NCI-H1436 treated with DMSO at 0.1 percent for 48 hours (cell line): ENCODE data around the gene TNK2.
"Not testable (repeated sequence)": the region's sequence is repeated elsewhere in the genome, so short reads cannot be mapped to it uniquely, and the experiment has no call there.

Experiments used
- DNase-seq: peaks from one replicate; lab custom pipeline; 2025; lab: John Stamatoyannopoulos, UW

The TNK2 gene

DNA sequence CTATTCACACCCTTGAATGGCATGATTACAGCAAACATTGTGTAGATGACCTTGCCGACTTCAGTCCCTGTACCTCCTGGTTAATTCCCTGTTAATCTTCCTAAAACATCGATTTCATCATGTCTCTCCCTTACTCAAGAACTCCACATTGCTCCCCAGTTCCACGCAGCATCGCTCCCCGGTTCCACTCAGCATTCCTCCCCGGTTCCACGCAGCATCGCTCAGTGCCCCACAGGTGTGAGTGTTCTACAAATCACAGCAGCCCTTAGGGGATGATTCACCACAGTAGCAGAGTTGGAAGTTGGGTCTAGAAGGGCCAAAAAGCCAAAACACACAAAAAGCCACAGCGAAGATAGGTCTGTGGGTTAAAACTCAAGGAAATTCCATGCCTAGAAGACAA, 8.6 kb upstream of the TNK2 start:
- no peak for DNase-seq

DNA sequence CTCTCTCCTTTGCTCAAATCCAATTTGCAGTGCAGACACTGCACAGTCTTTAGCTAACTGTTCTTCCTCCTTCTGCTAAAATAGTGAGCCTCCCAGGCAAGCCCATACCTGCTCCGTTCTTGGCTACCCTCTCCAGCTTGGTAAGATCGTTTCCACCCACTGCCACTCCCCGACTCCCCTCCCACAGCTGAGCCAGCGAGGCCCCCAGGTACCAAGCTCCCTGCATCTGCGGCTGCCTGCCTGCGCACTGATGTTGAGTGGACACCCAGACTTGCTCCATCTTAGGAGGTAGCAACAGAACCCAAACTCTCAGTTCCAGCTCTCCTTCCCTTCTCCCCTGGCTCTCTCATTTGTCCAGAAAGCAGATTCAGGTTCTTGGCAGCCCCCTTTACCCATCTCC, 7.9 kb upstream of the TNK2 start:
- no peak for DNase-seq

DNA sequence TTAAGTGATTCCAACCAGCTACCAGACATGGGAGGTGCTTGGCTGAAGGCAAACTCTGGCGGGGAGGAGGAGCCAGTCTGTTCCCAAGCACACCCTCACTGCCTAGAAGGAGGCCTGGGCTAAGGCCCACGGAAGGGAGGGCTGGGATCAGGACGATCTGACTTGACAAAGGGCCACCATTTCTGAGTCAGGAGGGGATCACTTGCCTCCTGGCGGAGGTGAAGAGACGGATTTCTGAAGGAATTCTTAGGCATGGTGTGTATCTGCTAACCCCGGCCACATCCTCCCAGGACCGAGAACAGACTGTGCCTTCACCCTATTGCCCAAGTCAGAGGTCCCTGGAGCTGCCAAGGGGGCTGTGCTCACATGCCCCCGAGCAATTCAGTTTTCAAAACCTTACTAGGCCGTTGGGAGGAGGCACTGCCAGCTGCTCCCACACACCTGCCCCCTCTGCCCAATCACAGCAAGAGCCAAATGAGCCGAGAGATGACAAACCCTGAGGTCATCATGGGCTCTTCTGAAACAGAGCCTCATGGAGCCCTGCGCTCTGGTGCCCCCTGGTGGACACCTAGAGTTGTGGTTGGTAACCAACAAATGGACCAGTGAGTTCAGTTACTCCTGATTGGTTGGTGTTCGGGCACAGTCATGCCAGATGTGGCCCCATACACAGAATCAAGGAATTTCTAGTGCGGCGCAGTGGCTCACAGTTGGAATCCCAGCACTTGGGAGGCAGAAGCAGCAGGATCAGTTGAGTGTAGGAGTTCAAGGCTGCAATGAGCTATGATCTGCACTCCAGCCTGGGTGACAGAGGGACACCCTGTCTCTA, 6.5 kb upstream of the TNK2 start:
- DNase-seq: no peak

DNA sequence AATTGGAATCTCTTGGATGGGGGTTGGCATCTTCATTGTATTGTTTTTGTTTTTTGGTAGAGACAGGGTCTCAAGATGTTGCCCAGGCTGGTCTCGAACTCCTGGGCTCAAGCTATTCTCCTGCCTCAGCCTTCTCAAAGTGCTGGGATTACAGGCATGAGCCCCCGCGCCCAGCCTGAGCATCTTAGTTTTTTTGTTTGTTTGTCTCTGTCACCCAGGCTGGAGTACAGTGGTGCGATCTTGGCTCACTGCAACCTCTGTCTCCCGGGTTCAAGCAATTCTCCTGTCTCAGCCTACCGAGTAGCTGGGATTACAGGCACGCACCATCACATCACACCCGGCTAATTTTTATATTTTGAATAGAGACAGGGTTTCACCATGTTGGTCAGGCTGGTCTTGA, 5.8 kb upstream of the TNK2 start:
- DNase-seq: not testable (repeated sequence)

DNA sequence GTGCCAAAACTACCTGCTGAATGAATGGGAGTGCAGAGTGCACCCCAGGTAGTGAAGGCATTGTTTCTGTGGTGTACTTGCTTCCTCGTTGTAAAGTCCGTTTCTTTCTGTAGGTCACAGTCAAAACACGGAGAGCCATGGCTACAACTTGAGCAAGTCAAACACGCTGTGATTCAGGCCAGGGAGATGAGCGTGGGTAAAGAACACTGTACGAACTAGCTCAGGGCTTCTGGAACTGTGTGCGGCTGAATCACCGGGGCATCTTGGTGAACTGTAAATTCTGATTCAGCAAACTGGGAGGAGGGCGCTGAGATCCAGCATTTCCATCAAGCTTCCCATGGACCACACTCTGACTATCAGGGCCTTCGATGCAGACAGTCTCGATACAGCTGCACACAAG, 5.0 kb upstream of the TNK2 start:
- no peak for DNase-seq

DNA sequence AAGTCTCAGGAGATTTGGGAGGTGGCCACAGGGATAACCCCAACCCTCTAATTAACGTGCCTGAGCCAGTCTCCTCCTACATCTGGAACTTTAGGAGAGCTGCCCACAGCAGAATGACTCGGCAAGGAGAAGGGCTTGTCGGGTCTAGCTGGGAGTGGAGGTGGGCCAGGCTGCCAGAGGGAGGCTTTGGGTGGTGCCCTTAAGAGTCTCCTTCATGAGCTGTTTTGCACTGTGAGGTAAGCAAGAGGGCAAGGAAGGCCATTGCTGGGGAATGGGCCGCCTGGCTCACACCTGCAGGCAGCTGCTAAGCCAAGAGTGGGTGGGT, 3.6 kb upstream of the TNK2 start:
- no peak for DNase-seq

DNA sequence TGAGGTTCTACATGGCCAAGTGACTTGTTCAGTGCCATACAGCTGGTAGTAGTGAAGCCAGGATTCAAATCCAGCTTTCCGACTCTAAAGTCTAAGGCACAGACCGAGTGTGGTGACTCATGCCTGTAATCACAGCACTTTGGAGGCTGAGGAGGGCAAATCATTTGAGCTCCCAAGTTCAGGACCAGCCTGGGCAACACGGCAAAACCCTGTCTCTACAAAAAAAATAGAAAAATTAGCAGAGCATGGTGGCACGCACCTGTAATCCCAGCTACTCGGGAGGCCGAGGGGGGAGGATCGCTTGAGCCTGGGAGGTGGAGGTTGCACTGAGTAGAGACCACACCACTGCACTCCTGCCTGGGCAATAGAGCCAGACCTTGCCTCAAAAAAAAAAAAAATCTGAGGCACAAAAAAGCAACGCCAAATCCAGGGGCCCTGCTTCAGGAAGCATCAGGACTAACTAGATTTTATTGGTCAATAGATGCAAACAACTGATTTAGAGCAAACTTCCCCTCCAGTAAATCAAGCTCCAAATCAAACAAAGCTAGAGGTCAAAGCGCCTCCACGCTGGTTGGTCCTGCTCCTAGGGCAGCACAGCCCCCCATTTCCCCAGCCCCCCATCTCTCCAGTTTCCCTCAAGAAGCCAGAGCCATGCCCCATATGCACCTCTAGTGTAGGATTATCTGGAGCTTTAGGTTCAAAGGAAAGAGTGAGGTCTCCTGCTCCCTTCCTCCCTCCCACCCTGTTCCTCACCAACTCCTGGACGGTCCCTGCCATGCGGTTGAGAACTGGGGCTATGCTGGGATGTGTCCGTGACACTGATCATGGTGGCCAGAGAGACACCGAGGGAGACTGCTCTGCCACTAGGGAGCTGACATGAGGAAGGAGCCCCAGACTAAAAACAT, 2.9 kb upstream of the TNK2 start:
- no peak for DNase-seq

DNA sequence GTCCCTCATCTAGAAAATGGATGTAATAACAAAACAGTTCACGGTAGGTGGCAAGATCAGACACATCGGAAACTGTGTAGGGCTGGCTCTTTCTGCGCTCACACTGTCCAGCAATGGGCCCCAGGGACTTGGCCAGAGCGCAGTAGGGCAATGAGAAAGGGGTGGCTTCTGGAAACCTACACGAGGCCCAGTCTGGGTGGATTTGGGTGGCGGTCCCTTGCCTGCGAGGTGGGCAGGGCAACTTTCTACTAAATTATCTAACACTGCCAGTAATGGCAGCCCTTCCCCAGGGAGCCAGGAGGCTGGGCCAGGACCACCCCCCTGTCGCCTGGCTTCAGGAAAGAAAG, 2.1 kb upstream of the TNK2 start:
- no peak for DNase-seq

DNA sequence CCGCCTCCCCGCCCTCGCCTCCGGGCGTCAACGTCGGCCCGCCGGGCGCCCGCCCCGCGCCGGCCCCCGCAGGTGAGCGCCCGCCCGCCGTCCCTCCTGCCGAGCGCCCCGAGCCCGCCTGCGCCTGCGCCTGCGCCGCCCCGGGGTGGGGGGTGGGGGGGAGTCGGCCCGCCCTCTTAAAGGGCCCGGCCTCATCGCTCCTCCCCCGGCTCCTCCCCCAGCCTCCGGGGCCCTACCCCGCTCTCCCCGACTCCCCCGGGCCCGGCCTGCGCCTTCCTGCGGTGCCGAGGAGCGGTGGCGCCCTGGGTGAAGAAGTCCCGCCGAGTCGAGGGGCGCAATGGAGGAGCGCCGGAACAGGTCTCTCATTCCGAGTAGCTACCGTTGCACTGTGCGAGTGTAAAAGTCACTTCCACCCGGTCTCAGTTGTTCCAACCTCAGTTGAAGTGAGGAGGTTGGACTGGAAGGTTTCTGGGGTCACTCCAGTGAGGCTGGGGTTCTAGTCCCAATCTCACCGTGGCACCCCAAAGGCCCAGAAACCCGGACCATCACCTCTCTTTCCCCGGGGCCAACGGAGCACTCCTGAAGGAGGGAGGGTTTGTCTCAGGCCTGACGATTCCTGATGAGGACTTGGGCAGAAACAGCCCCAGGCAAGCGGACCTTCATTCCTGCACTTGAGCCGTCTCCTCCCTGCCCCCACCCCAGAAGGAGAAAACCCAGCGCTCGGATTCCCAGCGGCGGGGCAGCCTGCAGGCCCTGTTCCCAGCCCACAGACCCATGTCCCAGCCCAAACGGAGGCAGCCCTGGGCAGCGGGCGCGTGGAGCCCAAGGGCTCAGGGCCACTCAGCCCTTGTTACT, 1.5 kb upstream of the TNK2 start:
- DNase-seq: peak; percentile 37

DNA sequence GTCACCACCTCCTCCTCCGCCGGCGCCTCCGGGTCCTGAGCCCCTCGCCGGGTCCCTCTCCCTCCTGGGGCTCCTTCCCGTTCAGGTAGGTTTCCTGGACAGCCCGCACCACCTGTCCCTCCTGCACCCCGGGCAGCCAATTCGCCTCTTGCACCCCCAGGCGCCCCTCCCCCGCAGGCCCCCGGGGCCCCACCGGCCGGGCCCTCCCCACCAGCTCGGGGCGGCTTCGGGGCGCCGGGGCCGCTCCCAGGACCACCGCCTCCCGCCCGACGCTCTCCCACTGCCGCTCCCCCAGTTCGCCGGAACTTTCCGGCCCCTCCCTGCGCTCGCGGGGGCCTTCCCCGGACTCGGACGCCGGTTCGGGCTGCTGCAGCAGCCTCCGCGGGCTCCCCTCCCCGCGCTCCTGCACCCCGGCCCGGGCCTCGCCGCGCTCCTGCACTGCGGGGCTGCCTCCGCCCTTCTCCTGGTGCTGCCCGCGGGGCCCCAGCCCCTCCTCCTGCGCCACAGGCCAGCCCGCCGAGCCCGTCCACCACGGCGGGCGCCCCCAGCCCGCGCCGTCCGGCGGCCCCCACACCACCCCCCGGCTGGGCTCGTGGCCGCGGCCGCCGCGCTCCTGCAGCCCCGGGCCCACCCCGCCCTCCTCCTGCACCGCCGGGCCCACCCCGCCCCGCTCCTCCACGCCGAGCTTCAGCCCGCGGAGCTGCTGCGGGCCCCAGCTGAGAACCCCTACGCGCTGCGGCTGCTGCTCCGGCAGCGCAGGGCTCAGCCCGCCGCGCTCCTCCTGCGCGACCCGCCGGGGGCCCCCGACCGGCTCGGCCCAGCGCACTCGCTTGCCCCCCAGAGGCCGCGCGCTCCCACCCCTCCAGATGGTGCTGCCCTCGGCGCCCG, 587 bp upstream of the TNK2 start:
- no peak for DNase-seq

DNA sequence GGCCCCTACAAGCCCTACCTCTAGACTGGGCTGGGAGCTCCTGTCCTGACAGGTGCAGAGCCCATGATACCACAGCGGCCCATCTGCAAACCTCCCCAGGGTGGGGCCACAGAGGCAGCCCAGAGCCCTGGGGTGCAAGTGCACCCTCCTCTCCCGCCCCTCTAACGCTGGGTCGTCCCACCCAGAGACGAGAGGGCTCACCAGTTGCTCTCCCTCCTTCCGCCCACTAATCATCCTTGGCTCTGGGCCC, 742 bp downstream of the TNK2 start:
- DNase-seq: no peak

DNA sequence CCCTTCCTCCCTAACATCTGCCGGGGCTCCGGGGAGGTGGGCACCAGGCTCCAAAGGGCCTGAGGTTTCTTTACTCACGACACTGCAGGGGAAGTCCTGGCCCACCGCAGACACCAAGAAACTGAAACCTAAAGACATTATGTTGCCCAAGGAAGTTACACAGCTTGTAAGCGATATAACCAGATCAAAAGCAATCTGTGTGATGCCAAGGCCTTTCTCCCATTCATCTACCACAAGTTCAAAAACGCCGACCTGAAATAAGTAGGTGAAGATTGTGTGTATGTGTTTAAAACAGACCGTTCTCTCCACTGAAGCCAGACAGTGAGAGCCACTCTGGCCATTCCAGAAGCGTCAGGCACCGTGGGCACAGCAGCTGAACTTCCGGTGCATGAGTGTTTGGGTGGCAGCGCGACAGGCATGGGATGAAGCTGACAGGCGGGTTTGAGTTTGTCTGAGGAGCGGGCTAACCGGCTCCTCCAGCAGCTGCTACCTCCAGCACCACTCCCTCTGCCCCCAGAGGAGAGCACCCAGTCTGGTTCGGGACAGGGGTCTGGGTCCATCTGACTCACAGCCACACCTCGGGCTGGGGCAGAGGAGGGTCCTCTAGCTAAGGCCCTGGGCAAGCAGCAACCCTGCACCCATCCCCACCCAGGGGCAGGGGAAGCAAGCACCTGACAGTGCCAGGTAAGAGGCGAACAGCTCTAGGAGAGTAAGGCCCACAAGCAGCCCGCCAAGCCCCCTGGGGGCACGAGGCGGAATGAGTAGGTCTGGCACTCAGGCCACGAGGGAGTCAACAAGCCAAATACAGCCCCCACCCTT, 1.3 kb downstream of the TNK2 start:
- no peak for DNase-seq

DNA sequence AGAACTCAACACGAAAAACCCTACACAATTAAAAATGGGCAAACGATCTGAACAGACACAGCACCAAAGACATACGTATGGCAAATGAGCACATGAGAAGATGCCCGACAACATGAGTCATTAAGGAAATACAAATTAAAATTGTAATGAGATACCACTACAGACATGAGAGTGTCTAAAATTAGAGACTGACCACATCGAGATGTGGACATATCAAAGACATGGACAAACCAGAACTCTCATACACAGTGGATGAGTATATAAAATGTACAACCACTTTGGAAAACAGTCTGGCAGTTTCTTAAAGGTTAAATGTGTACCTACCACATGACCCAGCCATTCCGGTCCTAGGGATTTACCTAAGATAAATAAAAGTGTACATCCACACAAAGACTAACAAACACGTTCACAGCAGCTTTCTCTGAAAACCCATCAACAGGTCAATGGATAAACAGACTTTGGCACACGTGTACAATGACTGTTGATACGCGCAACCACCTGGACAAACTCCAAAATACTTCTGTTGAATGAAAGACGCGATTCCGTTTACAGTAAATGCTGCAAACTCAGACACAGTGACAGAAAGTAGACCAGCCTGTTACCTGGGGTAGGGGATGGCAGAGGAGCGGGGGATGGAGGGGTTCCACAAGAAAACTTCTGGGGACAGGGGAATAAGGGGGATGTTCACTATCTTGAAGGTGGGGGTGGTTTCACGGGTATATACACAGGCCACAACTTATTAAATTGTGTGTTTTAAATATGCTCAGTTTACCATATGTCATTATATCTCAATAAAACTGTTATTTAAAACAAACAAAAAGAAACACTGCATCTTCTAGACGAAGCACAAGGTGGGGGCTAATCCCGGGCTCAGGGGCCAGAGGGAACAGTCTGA, 2.1 kb downstream of the TNK2 start:
- no peak for DNase-seq

DNA sequence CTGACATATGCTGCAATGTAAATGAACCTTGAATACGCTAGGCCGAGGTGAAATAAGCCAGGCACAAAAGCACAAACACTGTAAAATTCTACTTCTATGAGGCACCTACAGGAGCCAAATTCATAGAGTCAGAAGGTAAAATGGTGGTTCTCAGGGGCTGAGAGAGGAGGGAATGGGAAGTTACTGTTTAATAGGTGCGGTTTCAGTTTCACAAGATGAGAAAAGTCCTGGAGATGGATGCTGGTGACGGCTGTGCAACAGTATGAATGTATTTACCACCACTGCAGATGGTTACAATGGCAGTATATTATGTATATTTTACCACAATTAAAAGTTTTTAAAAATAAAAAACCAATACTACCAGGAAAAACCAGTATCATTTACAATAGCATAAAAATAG, 4.0 kb downstream of the TNK2 start:
- no peak for DNase-seq

DNA sequence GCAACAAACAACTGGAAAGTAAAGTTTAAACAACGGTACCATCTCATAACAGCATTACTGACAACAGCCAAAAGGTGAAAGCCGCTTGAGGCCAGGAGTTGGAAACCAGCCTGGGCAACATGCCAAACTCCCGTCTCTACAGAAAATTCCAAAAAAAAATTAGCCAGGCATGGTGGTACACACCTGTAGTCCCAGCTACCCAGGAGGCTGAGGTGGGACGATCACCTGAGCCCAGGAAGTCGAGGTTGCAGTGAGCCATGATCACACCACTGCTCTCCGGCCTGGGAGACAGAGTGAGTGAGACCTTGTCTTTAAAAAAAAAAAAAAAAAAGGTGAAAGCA, 4.4 kb downstream of the TNK2 start:
- DNase-seq: no peak

DNA sequence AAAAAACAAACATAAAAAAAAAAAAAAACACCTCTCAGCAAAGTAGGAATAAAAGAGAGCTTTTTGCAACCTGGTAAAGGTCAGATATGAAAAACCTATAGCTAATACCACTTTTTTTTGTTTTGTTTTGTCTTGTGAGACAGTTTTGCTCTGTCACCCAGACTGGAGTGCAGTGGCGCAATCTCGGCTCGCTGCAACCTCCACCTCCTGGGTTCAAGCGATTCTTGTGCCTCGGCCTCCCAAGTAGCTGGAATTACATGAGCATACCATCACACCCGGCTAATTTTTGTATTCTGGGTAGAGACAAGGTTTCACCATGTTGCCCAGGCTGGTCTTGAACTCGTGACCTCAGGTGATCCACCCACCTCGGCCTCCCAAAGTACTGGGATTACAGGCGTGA, 5.7 kb downstream of the TNK2 start:
- DNase-seq: not testable (repeated sequence)

DNA sequence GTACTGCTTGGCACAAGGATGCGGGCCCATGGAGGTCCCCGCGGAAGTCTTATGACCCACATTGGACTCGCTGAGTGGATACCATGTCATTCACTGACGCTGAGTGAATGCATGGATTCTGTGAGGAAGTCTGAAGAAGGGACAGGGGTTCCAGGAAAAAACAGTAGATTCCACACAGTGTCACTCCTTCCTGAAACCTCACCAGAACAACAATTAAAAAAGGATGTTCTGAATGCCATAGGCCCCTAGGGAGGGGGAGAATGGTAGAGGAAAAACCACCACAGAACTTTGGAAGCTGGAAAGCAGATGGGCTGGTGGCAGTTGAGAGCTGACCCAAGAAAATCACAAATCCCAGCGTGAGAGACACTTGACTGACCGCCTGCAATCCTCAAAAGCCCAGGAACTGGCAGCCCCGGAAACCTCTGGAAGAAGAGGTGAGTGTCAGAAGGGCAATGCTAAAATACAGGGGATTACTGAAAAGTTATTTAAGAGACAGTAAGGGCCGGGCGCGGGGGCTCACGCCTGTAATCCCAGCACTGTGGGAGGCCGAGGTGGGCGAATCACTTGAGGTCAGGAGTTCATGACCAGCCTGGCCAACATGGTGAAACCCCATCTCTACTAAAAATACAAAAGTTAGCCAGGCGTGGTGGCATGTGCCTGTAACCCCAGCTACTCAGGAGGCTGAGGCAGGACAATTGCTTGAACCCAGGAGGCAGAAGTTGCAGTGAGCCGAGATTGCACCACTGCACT, 6.3 kb downstream of the TNK2 start:
- not testable (repeated sequence) for DNase-seq

DNA sequence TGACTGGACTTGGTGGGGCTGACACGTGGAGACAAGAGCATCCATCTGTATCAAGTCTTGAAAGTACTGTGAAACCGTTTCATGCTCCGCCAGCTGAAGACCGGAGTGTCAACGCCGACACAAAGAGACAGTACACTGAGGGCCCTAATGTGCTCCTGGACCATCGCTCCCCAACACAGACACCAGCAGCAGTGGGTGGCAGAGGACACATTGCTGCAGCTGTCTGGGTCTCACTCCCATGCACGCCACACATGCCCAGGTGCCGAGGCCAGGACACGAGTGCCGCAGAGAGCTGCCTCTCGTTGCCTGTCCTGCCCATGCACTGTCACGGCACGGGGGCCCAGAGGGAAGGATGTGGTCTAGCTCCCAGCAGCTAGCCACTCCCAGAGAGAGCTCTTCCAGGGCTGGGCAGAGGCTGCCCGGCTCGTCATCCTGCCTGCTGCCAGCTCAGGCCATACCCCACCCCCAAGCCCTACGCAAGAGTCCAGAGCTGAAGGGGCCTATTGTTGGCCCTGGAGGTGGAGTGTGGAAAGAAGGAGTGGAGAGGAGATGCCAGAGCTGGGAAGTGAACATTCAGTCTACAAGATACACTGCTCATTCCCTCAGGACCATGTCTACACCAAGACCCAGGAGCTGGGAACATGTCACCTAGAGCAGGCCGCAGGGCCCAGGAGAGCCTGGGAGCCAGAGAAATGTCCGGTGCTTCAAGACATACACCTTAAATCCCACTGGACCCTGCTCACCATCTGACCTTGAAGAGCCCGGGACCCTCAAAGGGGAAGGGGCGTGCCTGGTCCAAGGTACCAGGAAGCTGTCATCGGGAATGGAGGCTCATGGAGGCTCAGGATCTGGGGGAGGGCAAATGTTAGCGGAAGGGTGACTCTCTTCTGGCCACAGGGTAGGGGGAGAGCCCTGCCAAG, 7.7 kb downstream of the TNK2 start:
- DNase-seq: no peak
